ENCODE measurements around the gene SLC22A9. TPM values are rescaled to one million over a fixed set of nuclear protein-coding genes. Genes with fewer than 3 reads are reported as not detected.

Gene SLC22A9
- total RNA-seq, 1 experiment from 2014 or later: not detected

- no TSS peak for BruUV-seq (replicated peaks)
- ChIA-PET POLR2A (no interaction called here), CTCF (no interaction called here)
- H3K27me3 ChIP-seq (ENCODE audit: control insufficient read depth, insufficient read depth, low read length): peaks cover 11% of the 10 kb centered on the region
- H3K4me1 ChIP-seq (ENCODE audit: control insufficient read depth, insufficient read depth, low read length): no peaks in the 10 kb centered on the region
- DNase-seq (ENCODE audit: low read depth, low spot score) (no peak), ATAC-seq (no peak)
- no peaks in the 10 kb centered on the region for H3K36me3 ChIP-seq (ENCODE audit: control insufficient read depth, insufficient read depth, low read length)
- TF ChIP-seq SIN3A (IDR thresholded peaks at IDR 0.05; ENCODE audit: borderline replicate concordance, insufficient read depth, low read depth, low read length) (no peak), TCF7L2 (IDR thresholded peaks at IDR 0.05; ENCODE audit: low read depth, low read length) (no peak), POLR2AphosphoS5 (IDR thresholded peaks at IDR 0.05; ENCODE audit: low read depth, low read length) (no peak)
- TF ChIP-seq, protein P1, sequence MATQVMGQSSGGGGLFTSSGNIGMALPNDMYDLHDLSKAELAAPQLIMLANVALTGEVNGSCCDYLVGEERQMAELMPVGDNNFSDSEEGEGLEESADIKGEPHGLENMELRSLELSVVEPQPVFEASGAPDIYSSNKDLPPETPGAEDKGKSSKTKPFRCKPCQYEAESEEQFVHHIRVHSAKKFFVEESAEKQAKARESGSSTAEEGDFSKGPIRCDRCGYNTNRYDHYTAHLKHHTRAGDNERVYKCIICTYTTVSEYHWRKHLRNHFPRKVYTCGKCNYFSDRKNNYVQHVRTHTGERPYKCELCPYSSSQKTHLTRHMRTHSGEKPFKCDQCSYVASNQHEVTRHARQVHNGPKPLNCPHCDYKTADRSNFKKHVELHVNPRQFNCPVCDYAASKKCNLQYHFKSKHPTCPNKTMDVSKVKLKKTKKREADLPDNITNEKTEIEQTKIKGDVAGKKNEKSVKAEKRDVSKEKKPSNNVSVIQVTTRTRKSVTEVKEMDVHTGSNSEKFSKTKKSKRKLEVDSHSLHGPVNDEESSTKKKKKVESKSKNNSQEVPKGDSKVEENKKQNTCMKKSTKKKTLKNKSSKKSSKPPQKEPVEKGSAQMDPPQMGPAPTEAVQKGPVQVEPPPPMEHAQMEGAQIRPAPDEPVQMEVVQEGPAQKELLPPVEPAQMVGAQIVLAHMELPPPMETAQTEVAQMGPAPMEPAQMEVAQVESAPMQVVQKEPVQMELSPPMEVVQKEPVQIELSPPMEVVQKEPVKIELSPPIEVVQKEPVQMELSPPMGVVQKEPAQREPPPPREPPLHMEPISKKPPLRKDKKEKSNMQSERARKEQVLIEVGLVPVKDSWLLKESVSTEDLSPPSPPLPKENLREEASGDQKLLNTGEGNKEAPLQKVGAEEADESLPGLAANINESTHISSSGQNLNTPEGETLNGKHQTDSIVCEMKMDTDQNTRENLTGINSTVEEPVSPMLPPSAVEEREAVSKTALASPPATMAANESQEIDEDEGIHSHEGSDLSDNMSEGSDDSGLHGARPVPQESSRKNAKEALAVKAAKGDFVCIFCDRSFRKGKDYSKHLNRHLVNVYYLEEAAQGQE (IDR thresholded peaks at IDR 0.05; ENCODE audit: insufficient read depth in 1 of 2, low read depth in 2 of 2, low read length in 1 of 2): no peak
- TF ChIP-seq, protein P2, sequence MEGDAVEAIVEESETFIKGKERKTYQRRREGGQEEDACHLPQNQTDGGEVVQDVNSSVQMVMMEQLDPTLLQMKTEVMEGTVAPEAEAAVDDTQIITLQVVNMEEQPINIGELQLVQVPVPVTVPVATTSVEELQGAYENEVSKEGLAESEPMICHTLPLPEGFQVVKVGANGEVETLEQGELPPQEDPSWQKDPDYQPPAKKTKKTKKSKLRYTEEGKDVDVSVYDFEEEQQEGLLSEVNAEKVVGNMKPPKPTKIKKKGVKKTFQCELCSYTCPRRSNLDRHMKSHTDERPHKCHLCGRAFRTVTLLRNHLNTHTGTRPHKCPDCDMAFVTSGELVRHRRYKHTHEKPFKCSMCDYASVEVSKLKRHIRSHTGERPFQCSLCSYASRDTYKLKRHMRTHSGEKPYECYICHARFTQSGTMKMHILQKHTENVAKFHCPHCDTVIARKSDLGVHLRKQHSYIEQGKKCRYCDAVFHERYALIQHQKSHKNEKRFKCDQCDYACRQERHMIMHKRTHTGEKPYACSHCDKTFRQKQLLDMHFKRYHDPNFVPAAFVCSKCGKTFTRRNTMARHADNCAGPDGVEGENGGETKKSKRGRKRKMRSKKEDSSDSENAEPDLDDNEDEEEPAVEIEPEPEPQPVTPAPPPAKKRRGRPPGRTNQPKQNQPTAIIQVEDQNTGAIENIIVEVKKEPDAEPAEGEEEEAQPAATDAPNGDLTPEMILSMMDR (IDR thresholded peaks at IDR 0.05): no peak
- H3K4me3 ChIP-seq (ENCODE audit: low read depth in 2 of 2, low read length in 2 of 2): no peak overlapping the region
- intact Hi-C loops (cut with micrococcal nuclease; ENCODE audit: unreplicated experiment): no loop called here
- no peak overlapping the region for H3K27ac ChIP-seq (ENCODE audit: low read length)
- H3K9me3 ChIP-seq (ENCODE audit: control insufficient read depth, insufficient read depth, low read depth, low read length): no peaks in the 10 kb centered on the region
- in situ Hi-C loops (cut with HindIII; ENCODE audit: low pct_unique_long_range_greater_than_20kb, low sequenced_read_pairs): no loop called here
Observed at GRCh38 chr11:63445720-63446119, 76.1 kb downstream of the SLC22A9 start.

- in situ Hi-C loops (cut with HindIII; ENCODE audit: low pct_unique_long_range_greater_than_20kb, low sequenced_read_pairs) (no loop called here), intact Hi-C loops (cut with micrococcal nuclease; ENCODE audit: unreplicated experiment) (no loop called here)
- Histone ChIP-seq H3K27me3 (ENCODE audit: control insufficient read depth, insufficient read depth, low read length) (peaks cover 10% of the 10 kb centered on the region), H3K36me3 (ENCODE audit: control insufficient read depth, insufficient read depth, low read length) (no peaks in the 10 kb centered on the region), H3K4me1 (ENCODE audit: control insufficient read depth, insufficient read depth, low read length) (no peaks in the 10 kb centered on the region), H3K9me3 (ENCODE audit: control insufficient read depth, insufficient read depth, low read depth, low read length) (no peaks in the 10 kb centered on the region), H3K27ac (ENCODE audit: low read length) (no peak overlapping the region), H3K4me3 (ENCODE audit: low read depth in 2 of 2, low read length in 2 of 2) (no peak overlapping the region)
- DNase-seq (ENCODE audit: low read depth, low spot score) (no peak), ATAC-seq (no peak)
- ChIA-PET CTCF (no interaction called here), POLR2A (no interaction called here)
- TF ChIP-seq, protein P1 (IDR thresholded peaks at IDR 0.05; ENCODE audit: insufficient read depth in 1 of 2, low read depth in 2 of 2, low read length in 1 of 2): no peak
- no peak for TF ChIP-seq POLR2AphosphoS5 (IDR thresholded peaks at IDR 0.05; ENCODE audit: low read depth, low read length)
- no peak for TF ChIP-seq TCF7L2 (IDR thresholded peaks at IDR 0.05; ENCODE audit: low read depth, low read length)
- no TSS peak for BruUV-seq (replicated peaks)
Observed at GRCh38 chr11:63448646-63449045, 79.1 kb downstream of the SLC22A9 start.
